GM23248 (cell line): ENCODE results near the gene TMEM117. TPM values are rescaled to one million over a fixed set of nuclear protein-coding genes. Genes with fewer than 3 reads are reported as not detected.
A peak's percentile ranks its signal among the peaks of the same experiment; 100 is the strongest.

ENCODE experiments used
- DNase-seq: peaks from one replicate; pipeline ENCODE4 v3.0.0-alpha.2; 2015
- H2AFZ ChIP-seq: fragments of 200-600 bp; sonication (generic); 2 replicates; pipeline ENCODE4 v1.6.1; 2016; ENCODE audit warnings: antibody characterized with exemption
- H3F3A ChIP-seq: fragments of 200-600 bp; sonication (generic); 2 replicates; pipeline ENCODE4 v1.6.1; 2016; ENCODE audit warnings: mild to moderate bottlenecking, antibody characterized with exemption, mixed run types; ENCODE audit not compliant: insufficient read depth
- H3K27ac ChIP-seq: fragments of 200-600 bp; sonication (generic); 2 replicates; pipeline ENCODE4 v1.5.1; 2016; ENCODE audit warnings: mild to moderate bottlenecking
- H3K27me3 ChIP-seq: fragments of 200-600 bp; sonication (generic); replicated peaks from 2 replicates; pipeline ENCODE4 v1.6.1; 2016; ENCODE audit warnings: mild to moderate bottlenecking; ENCODE audit not compliant: insufficient read depth
- H3K36me3 ChIP-seq: fragments of 200-600 bp; sonication (generic); 2 replicates; pipeline ENCODE4 v1.6.1; 2016; ENCODE audit warnings: low read depth, mild to moderate bottlenecking
- H3K4me1 ChIP-seq: fragments of 200-600 bp; sonication (generic); 2 replicates; pipeline ENCODE4 v1.6.1; 2016; ENCODE audit warnings: mild to moderate bottlenecking; ENCODE audit not compliant: insufficient read depth
- H3K4me2 ChIP-seq: fragments of 200-600 bp; sonication (generic); one replicate; pipeline ENCODE4 v1.6.1; 2016; ENCODE audit warnings: mild to moderate bottlenecking; ENCODE audit not compliant: unreplicated experiment
- H3K4me3 ChIP-seq: fragments of 200-600 bp; sonication (generic); 2 replicates; pipeline ENCODE4 v1.5.1; 2016; ENCODE audit warnings: mild to moderate bottlenecking
- H3K79me2 ChIP-seq: fragments of 200-600 bp; sonication (generic); 2 replicates; pipeline ENCODE4 v1.6.1; 2016; ENCODE audit warnings: mild to moderate bottlenecking; ENCODE audit not compliant: insufficient read depth
- H3K9ac ChIP-seq: fragments of 200-600 bp; sonication (generic); 2 replicates; pipeline ENCODE4 v1.6.1; 2016; ENCODE audit warnings: mild to moderate bottlenecking
- H3K9me2 ChIP-seq: fragments of 200-600 bp; sonication (generic); 2 replicates; pipeline ENCODE4 v1.6.1; 2016; ENCODE audit warnings: mixed run types, mild to moderate bottlenecking, moderate library complexity; ENCODE audit not compliant: insufficient read depth
- H3K9me3 ChIP-seq: fragments of 200-600 bp; sonication (generic); one replicate; pipeline ENCODE4 v1.6.1; 2017; ENCODE audit warnings: low read depth
- H4K20me1 ChIP-seq: fragments of 200-600 bp; sonication (generic); 2 replicates; pipeline ENCODE4 v1.6.0; 2016; ENCODE audit not compliant: insufficient read depth
- EZH2 ChIP-seq: fragments of 200-600 bp; sonication (generic); IDR thresholded peaks from 2 replicates; pipeline ENCODE4 v1.6.1; 2018; ENCODE audit warnings: antibody characterized with exemption, mild to moderate bottlenecking; ENCODE audit not compliant: insufficient read depth, poor library complexity, severe bottlenecking
- EZH2phosphoT487 ChIP-seq: fragments of 200-600 bp; sonication (generic); IDR thresholded peaks from 2 replicates; pipeline ENCODE4 v1.6.1; 2018; ENCODE audit warnings: antibody characterized with exemption, moderate library complexity, mild to moderate bottlenecking, low read depth; ENCODE audit not compliant: insufficient read depth
- WGBS, 2 experiments: methylation state at CpG; one replicate each; pipeline ENCODE4 v1.1.6; 2015 to 2017; ENCODE audit warnings: low lambda C conversion rate in 2 of 2, low coverage in 1 of 2; ENCODE audit errors: missing lambda C conversion rate in 2 of 2; 5-methylcytosine and 5-hydroxymethylcytosine counted together
- in situ Hi-C: fragments of 300-500 bp; cut with MboI; formaldehyde crosslinking; loops from 2 replicates; pipeline ENCODE4 v1.15.0; 2020
- polyA plus RNA-seq: library from polyadenylated mRNA; unstranded; fragments of >200 nt; fragmentation: Nextera tagmentation; extraction: Ambion mirVana; gene quantifications from 2 replicates; pipeline ENCODE4 v1.2.1, GENCODE V29; 2016
- total RNA-seq: library from RNA; depleted of rRNA; stranded (reverse); fragments of >200 nt; shearing (Covaris generic); gene quantifications from 2 replicates; pipeline ENCODE4 v1.2.3, GENCODE V29; 2014

The TMEM117 gene
- total and polyA plus RNA-seq, 2 experiments from 2014 or later = 12.1 to 19.1 TPM

- Histone ChIP-seq H3K4me2 (no peak overlapping the region), H3K9me3 (no peaks in the 10 kb centered on the region)
- 75 to 79% methylated on average over 5 of the region's 5 CpGs for WGBS, 2 experiments
Observed at GRCh38 chr12:43988838-43989560, 153.1 kb downstream of the TMEM117 start.

DNA sequence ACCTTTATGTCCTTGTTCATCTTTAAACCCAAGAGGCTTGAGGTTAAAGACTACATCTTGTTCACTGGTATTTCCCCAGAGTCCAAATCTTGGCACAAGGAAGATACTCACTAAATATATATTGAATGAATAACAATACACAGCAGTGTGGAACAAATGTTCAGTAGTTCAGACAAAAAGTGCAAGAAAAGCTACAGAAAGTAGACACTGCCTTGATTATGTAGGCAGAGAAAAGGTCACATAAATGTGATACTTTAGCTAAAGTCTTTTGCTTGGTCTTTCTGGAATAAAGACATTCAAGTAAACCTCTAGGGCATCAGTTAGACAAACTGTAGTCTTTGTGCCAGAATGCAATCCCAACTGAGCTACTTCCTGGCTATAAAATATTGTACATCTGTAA, 157.0 kb downstream of the TMEM117 start:
- H3K79me2 ChIP-seq = no peaks in the 10 kb centered on the region
- no peaks in the 10 kb centered on the region for H3K9me2 ChIP-seq
- no peaks in the 10 kb centered on the region for H3K27me3 ChIP-seq
- H4K20me1 ChIP-seq = no peaks in the 10 kb centered on the region
- no peak overlapping the region for H3K27ac ChIP-seq
- no peak overlapping the region for H2AFZ ChIP-seq
- no peak for TF ChIP-seq EZH2phosphoT487
- TF ChIP-seq EZH2 = no peak
- in situ Hi-C loops = no loop called here
- no peaks in the 10 kb centered on the region for H3K9me3 ChIP-seq
- no peak overlapping the region for H3K4me2 ChIP-seq
- H3K4me1 ChIP-seq = peaks cover 19% of the 10 kb centered on the region
- H3K4me3 ChIP-seq = no peak overlapping the region
- H3F3A ChIP-seq = no peaks in the 10 kb centered on the region
- DNase-seq = no peak
- H3K9ac ChIP-seq = no peak overlapping the region
- H3K36me3 ChIP-seq = no peaks in the 10 kb centered on the region

More at GRCh38 chr12:43988838-43989560, 153.1 kb downstream of the TMEM117 start:
- Histone ChIP-seq H3F3A (no peaks in the 10 kb centered on the region), H3K4me1 (peaks cover 19% of the 10 kb centered on the region), H3K9me2 (no peaks in the 10 kb centered on the region), H3K36me3 (no peaks in the 10 kb centered on the region), H3K4me3 (no peak overlapping the region), H2AFZ (no peak overlapping the region), H3K79me2 (no peaks in the 10 kb centered on the region), H4K20me1 (no peaks in the 10 kb centered on the region), H3K27ac (no peak overlapping the region), H3K27me3 (no peaks in the 10 kb centered on the region), H3K9ac (no peak overlapping the region)
- TF ChIP-seq EZH2phosphoT487 (no peak), EZH2 (no peak)
- in situ Hi-C loops = no loop called here
- peak; percentile 18 for DNase-seq

GRCh38 chr12:44000309-44000952, 164.6 kb downstream of the TMEM117 start:
- H3K4me3 ChIP-seq = no peak overlapping the region
- peak; percentile 80 for DNase-seq

GRCh38 chr12:44002607-44003006, 166.7 kb downstream of the TMEM117 start:
- H3K79me2 ChIP-seq = no peaks in the 10 kb centered on the region
- no peaks in the 10 kb centered on the region for H3K9me3 ChIP-seq
- H2AFZ ChIP-seq = no peak overlapping the region
- WGBS, 2 experiments = 82 to 84% methylated on average over 2 of the region's 2 CpGs
- no peaks in the 10 kb centered on the region for H4K20me1 ChIP-seq
- no peaks in the 10 kb centered on the region for H3F3A ChIP-seq
- no peak overlapping the region for H3K9ac ChIP-seq
- H3K27me3 ChIP-seq = no peaks in the 10 kb centered on the region
- H3K27ac ChIP-seq = no peak overlapping the region
- no peak overlapping the region for H3K4me3 ChIP-seq
- no peak for TF ChIP-seq EZH2phosphoT487
- no peaks in the 10 kb centered on the region for H3K9me2 ChIP-seq
- peaks cover 5% of the 10 kb centered on the region; the same call in 1 of the 2 replicates for H3K4me1 ChIP-seq
- no peak overlapping the region for H3K4me2 ChIP-seq
- no peak for DNase-seq
- H3K36me3 ChIP-seq = no peaks in the 10 kb centered on the region
- in situ Hi-C loops = loop anchor here (25.0 kb wide), 1 partner anchor 910 kb away; no protein-coding TSS in a partner anchor

More at GRCh38 chr12:44000309-44000952, 164.6 kb downstream of the TMEM117 start:
- Histone ChIP-seq H3K9me2 (no peaks in the 10 kb centered on the region), H3K27me3 (no peaks in the 10 kb centered on the region), H4K20me1 (no peaks in the 10 kb centered on the region), H3K27ac (no peak overlapping the region), H3K79me2 (no peaks in the 10 kb centered on the region), H3K9ac (no peak overlapping the region), H3K9me3 (no peaks in the 10 kb centered on the region), H3F3A (no peaks in the 10 kb centered on the region), H3K4me2 (no peak overlapping the region), H2AFZ (no peak overlapping the region), H3K36me3 (no peaks in the 10 kb centered on the region), H3K4me1 (peaks cover 5% of the 10 kb centered on the region; the same call in 1 of the 2 replicates)
- WGBS, 2 experiments = 74 to 77% methylated on average over 5 of the region's 5 CpGs
- TF ChIP-seq EZH2phosphoT487 = no peak
- no peak for TF ChIP-seq EZH2
- in situ Hi-C loops = loop anchor here (25.0 kb wide), 1 partner anchor 912 kb away; no protein-coding TSS in a partner anchor

GRCh38 chr12:44003721-44004120, 167.8 kb downstream of the TMEM117 start:
- no peaks in the 10 kb centered on the region for H3K36me3 ChIP-seq
- in situ Hi-C loops = loop anchor here (25.0 kb wide), 1 partner anchor 909 kb away; no protein-coding TSS in a partner anchor
- H3K4me3 ChIP-seq = no peak overlapping the region
- H3K9ac ChIP-seq = no peak overlapping the region
- H4K20me1 ChIP-seq = no peaks in the 10 kb centered on the region
- H3K27me3 ChIP-seq = no peaks in the 10 kb centered on the region
- no peaks in the 10 kb centered on the region for H3K79me2 ChIP-seq
- H2AFZ ChIP-seq = no peak overlapping the region
- no peak overlapping the region for H3K27ac ChIP-seq
- H3K4me2 ChIP-seq = no peak overlapping the region
- no peaks in the 10 kb centered on the region for H3F3A ChIP-seq
- H3K9me3 ChIP-seq = no peaks in the 10 kb centered on the region
- H3K4me1 ChIP-seq = peaks cover 5% of the 10 kb centered on the region; the same call in 1 of the 2 replicates
- peak; percentile 2 for DNase-seq
- TF ChIP-seq EZH2 = no peak
- H3K9me2 ChIP-seq = no peaks in the 10 kb centered on the region
